Mesenchymal stem cell (in vitro differentiated cells and primary cell): ENCODE measurements around the gene DAND5.

Source experiments
- DNase-seq: peaks from one replicate; pipeline ENCODE4 v3.0.0-alpha.2; 2013
- H2AFZ ChIP-seq: one replicate; pipeline ENCODE4 v1.6.1; 2013; ENCODE audit warnings: low read depth, mild to moderate bottlenecking, control low read depth, inconsistent platforms, low read length, moderate library complexity
- H2AK5ac ChIP-seq: 2 replicates; pipeline ENCODE4 v1.6.1; 2013; ENCODE audit warnings: low read length, moderate library complexity, mild to moderate bottlenecking, inconsistent platforms; ENCODE audit not compliant: severe bottlenecking
- H2BK120ac ChIP-seq: one replicate; pipeline ENCODE4 v1.6.1; 2013; ENCODE audit warnings: low read depth, mild to moderate bottlenecking, inconsistent platforms, low read length, moderate library complexity
- H2BK12ac ChIP-seq, 2 experiments: one replicate each; pipeline ENCODE4 v1.6.1; 2013; ENCODE audit warnings: inconsistent platforms in 2 of 2, low read length in 2 of 2, mild to moderate bottlenecking in 2 of 2, moderate library complexity in 2 of 2, control low read depth in 1 of 2
- H2BK15ac ChIP-seq: one replicate; pipeline ENCODE4 v1.6.1; 2013; ENCODE audit warnings: mild to moderate bottlenecking, low read depth, inconsistent platforms; ENCODE audit not compliant: poor library complexity, severe bottlenecking
- H2BK5ac ChIP-seq: 2 replicates; pipeline ENCODE4 v1.6.1; 2013; ENCODE audit warnings: low read depth, mild to moderate bottlenecking, low read length, control low read depth, inconsistent platforms; ENCODE audit not compliant: poor library complexity, severe bottlenecking
- H3K14ac ChIP-seq, 2 experiments: one replicate each; pipeline ENCODE4 v1.6.1; 2013; ENCODE audit warnings: inconsistent platforms in 2 of 2, low read length in 2 of 2, control low read depth in 1 of 2, mild to moderate bottlenecking in 1 of 2, moderate library complexity in 1 of 2
- H3K18ac ChIP-seq, 2 experiments: one replicate each; pipeline ENCODE4 v1.6.1; 2013; ENCODE audit warnings: inconsistent platforms in 2 of 2, low read length in 2 of 2, control low read depth in 1 of 2, low read depth in 1 of 2, mild to moderate bottlenecking in 1 of 2
- H3K23ac ChIP-seq, 2 experiments: one replicate each; pipeline ENCODE4 v1.6.1; 2013; ENCODE audit warnings: inconsistent platforms in 2 of 2, low read length in 2 of 2, mild to moderate bottlenecking in 2 of 2, moderate library complexity in 2 of 2, control low read depth in 1 of 2
- H3K27ac ChIP-seq: 2 replicates; pipeline ENCODE4 v1.5.1; 2013; ENCODE audit warnings: mild to moderate bottlenecking, moderate library complexity, low read length, control low read depth, inconsistent platforms; ENCODE audit not compliant: poor library complexity, severe bottlenecking
- H3K27me3 ChIP-seq, 2 experiments: 2 replicates each; pipeline versions ENCODE4 v1.6.1 to v1.7.0; 2013; ENCODE audit warnings: low read length in 2 of 2, mild to moderate bottlenecking in 2 of 2, moderate library complexity in 2 of 2, control low read depth in 1 of 2, inconsistent platforms in 1 of 2; ENCODE audit not compliant: control insufficient read depth in 1 of 2, insufficient read depth in 1 of 2
- H3K36me3 ChIP-seq, 2 experiments: 2 replicates each; pipeline versions ENCODE4 v1.6.1 to v1.7.0; 2013; ENCODE audit warnings: low read length in 2 of 2, control low read depth in 1 of 2, inconsistent platforms in 1 of 2, low read depth in 1 of 2, mild to moderate bottlenecking in 1 of 2; ENCODE audit not compliant: insufficient read depth in 2 of 2, control insufficient read depth in 1 of 2
- H3K4ac ChIP-seq, 2 experiments: one replicate each; pipeline ENCODE4 v1.6.1; 2013; ENCODE audit warnings: inconsistent platforms in 2 of 2, low read length in 2 of 2, mild to moderate bottlenecking in 2 of 2, moderate library complexity in 2 of 2, control low read depth in 1 of 2, low read depth in 1 of 2
- H3K4me1 ChIP-seq: 2 replicates; pipeline ENCODE4 v1.6.1; 2013; ENCODE audit warnings: low read depth, low read length, control low read depth; ENCODE audit not compliant: control insufficient read depth, insufficient read depth
- H3K4me2 ChIP-seq: 2 replicates; pipeline ENCODE4 v1.6.1; 2013; ENCODE audit warnings: low read length, mild to moderate bottlenecking, inconsistent platforms; ENCODE audit not compliant: poor library complexity, severe bottlenecking
- H3K4me3 ChIP-seq, 2 experiments: 2 replicates each; pipeline versions ENCODE4 v1.5.1 to v1.7.0; 2013; ENCODE audit warnings: low read length in 2 of 2, mild to moderate bottlenecking in 2 of 2, control low read depth in 1 of 2, low read depth in 1 of 2; ENCODE audit not compliant: insufficient read depth in 1 of 2
- H3K79me1 ChIP-seq: replicated peaks from 2 replicates; pipeline ENCODE4 v1.6.1; 2013; ENCODE audit warnings: mild to moderate bottlenecking, control low read depth, low read length, inconsistent platforms; ENCODE audit not compliant: poor library complexity, severe bottlenecking
- H3K9ac ChIP-seq: 2 replicates; pipeline ENCODE4 v1.7.0; 2013; ENCODE audit warnings: mild to moderate bottlenecking, low read length, moderate library complexity
- H3K9me3 ChIP-seq: 2 replicates; pipeline ENCODE4 v1.7.0; 2013; ENCODE audit warnings: mild to moderate bottlenecking, low read length; ENCODE audit not compliant: control insufficient read depth
- H4K8ac ChIP-seq: one replicate; pipeline ENCODE4 v1.6.1; 2013; ENCODE audit warnings: inconsistent platforms, mild to moderate bottlenecking, low read length, moderate library complexity
- H4K91ac ChIP-seq: one replicate; pipeline ENCODE4 v1.6.1; 2013; ENCODE audit warnings: mild to moderate bottlenecking, low read length, inconsistent platforms
- WGBS: methylation state at CpG from one replicate; pipeline ENCODE4 v1.1.7; 2013; ENCODE audit warnings: mixed read lengths; 5-methylcytosine and 5-hydroxymethylcytosine counted together

Gene DAND5

DNA sequence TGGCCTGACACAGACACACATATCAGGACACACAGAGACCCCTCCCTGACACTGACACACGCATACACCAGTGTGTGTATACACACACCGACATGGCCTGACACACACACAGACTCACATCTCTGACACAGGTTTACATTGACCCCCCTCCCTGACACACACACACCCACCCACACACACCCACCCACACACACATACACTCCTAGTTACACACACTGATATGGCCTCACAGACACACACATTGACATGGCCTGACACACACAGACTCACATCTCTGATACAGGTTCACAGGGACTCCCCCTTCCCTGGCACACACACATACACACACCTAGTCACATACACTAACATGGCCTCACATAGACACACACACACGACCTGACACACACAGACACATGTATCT is 21.5 kb downstream of the DAND5 start:
- Histone ChIP-seq H3K36me3 (no peaks in the 10 kb centered on the region), H2BK12ac (no peak overlapping the region), H2BK5ac (no peak overlapping the region), H3K14ac (no peak overlapping the region), H2AFZ (no peak overlapping the region), H3K9me3 (no peaks in the 10 kb centered on the region), H2BK120ac (no peak overlapping the region), H4K8ac (no peak overlapping the region), H4K91ac (peak overlapping the region; percentile 53), H3K18ac (peak overlapping the region in 1 of 2 experiments; percentile 18), H3K27me3 (peaks cover 0 to 52% of the 10 kb centered on the region in 2 experiments), H2BK15ac (no peak overlapping the region), H3K4me3 (no peak overlapping the region), H3K79me1 (no peaks in the 10 kb centered on the region), H3K4me1 (peaks cover 8% of the 10 kb centered on the region), H3K23ac (peak overlapping the region in 1 of 2 experiments; percentile 35), H3K4ac (no peak overlapping the region), H3K27ac (no peak overlapping the region), H3K9ac (no peak overlapping the region), H2AK5ac (no peak overlapping the region), H3K4me2 (no peak overlapping the region)
- DNase-seq = no peak
- 61% methylated on average over 3 of the region's 3 CpGs for WGBS

DNA sequence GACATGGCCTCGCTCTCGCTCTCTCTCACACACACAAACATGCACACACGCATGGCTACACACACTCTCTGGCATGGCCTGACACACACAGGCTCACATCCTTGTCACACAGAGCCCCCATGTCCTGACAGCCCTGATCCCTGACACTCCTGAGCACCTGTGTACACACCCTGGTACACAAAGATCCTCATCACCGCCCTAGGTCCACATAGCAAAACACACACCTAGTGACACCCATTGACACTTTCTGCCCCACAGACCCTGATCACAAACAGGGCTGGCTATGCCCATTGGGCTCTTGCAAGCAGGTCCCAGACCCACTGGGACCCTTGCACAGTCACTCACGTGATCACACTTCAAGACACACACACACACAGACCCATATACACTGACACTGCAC is 21.9 kb downstream of the DAND5 start:
- no peaks in the 10 kb centered on the region for H3K79me1 ChIP-seq
- H2BK12ac ChIP-seq = no peak overlapping the region
- peaks cover 0 to 52% of the 10 kb centered on the region in 2 experiments for H3K27me3 ChIP-seq
- no peak overlapping the region for H3K4ac ChIP-seq
- no peak overlapping the region for H2AK5ac ChIP-seq
- H3K27ac ChIP-seq = no peak overlapping the region
- peaks cover 12% of the 10 kb centered on the region for H3K4me1 ChIP-seq
- H3K36me3 ChIP-seq = no peaks in the 10 kb centered on the region
- no peak overlapping the region for H3K4me3 ChIP-seq
- no peaks in the 10 kb centered on the region for H3K9me3 ChIP-seq
- H2BK15ac ChIP-seq = no peak overlapping the region
- 92% methylated on average over 5 of the region's 5 CpGs for WGBS
- no peak for DNase-seq
- H3K23ac ChIP-seq = no peak overlapping the region
- no peak overlapping the region for H3K9ac ChIP-seq
- H3K4me2 ChIP-seq = no peak overlapping the region
- H2BK120ac ChIP-seq = no peak overlapping the region
- peak overlapping the region; percentile 40 for H4K91ac ChIP-seq
- H2BK5ac ChIP-seq = no peak overlapping the region
- no peak overlapping the region for H4K8ac ChIP-seq
- H2AFZ ChIP-seq = no peak overlapping the region
- no peak overlapping the region for H3K18ac ChIP-seq
- H3K14ac ChIP-seq = peak overlapping the region in 1 of 2 experiments; percentile 19

DNA sequence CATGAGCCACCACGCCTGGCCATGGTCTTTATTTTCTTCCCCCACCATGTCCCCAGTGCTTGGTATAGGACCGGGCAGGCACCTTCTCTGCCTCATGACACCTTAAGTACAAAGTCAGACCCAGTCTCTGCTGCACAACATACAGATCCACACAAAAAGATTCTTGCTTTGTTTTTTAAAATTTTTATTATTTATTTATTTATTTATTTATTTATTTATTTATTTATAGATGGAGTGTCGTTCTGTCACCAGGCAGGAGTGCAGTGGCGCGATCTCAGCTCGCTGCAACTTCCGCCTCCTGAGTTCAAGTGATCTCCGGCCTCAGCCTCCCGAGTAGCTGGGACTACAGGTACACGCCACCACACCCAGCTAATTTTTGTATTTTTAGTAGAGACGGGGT is 23.4 kb downstream of the DAND5 start:
- no peak overlapping the region for H2BK5ac ChIP-seq
- H3K79me1 ChIP-seq = no peaks in the 10 kb centered on the region
- no peak overlapping the region for H3K4me3 ChIP-seq
- no peak overlapping the region for H2AK5ac ChIP-seq
- peaks cover 0 to 51% of the 10 kb centered on the region in 2 experiments for H3K27me3 ChIP-seq
- H3K14ac ChIP-seq = no peak overlapping the region
- H3K36me3 ChIP-seq = peaks cover 0 to 8% of the 10 kb centered on the region in 2 experiments
- H3K23ac ChIP-seq = no peak overlapping the region
- H2BK15ac ChIP-seq = no peak overlapping the region
- H4K8ac ChIP-seq = no peak overlapping the region
- WGBS = 80% methylated on average over 11 of the region's 11 CpGs
- no peak overlapping the region for H3K4ac ChIP-seq
- H2BK120ac ChIP-seq = no peak overlapping the region
- no peak for DNase-seq
- H3K9ac ChIP-seq = no peak overlapping the region
- H3K4me1 ChIP-seq = peaks cover 19% of the 10 kb centered on the region
- H2AFZ ChIP-seq = no peak overlapping the region
- H2BK12ac ChIP-seq = no peak overlapping the region
- H3K27ac ChIP-seq = no peak overlapping the region
- no peak overlapping the region for H4K91ac ChIP-seq
- H3K18ac ChIP-seq = no peak overlapping the region
- no peak overlapping the region for H3K4me2 ChIP-seq
- no peaks in the 10 kb centered on the region for H3K9me3 ChIP-seq

DNA sequence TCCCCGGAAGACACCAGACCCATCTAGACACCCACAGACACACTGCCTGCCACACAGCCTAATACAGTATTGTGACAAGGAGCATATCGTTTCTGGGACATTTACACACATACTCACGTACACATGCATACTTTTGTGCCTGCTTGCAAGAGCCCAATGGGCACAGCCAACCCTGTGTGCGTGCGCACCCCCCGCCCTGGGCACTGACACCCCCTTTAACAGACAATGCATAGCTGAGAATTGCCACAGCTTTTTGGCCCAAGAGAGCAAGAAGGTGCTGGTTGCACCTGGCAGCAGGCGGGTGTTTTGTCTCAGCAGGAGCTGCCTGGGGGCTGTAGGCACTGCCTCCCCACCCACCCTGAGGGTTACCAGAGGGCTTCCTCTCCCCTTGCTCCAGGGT is 24.2 kb downstream of the DAND5 start:
- Histone ChIP-seq H4K8ac (no peak overlapping the region), H3K9ac (no peak overlapping the region), H3K9me3 (no peaks in the 10 kb centered on the region), H3K36me3 (peaks cover 2 to 9% of the 10 kb centered on the region in 2 experiments), H2BK15ac (no peak overlapping the region), H3K4me2 (no peak overlapping the region), H3K4me1 (peaks cover 19% of the 10 kb centered on the region), H3K23ac (no peak overlapping the region), H3K27ac (no peak overlapping the region), H3K14ac (no peak overlapping the region), H2AFZ (no peak overlapping the region), H2BK12ac (no peak overlapping the region), H2BK5ac (no peak overlapping the region), H3K18ac (no peak overlapping the region), H3K79me1 (no peaks in the 10 kb centered on the region), H3K4me3 (no peak overlapping the region), H2AK5ac (no peak overlapping the region), H4K91ac (no peak overlapping the region), H2BK120ac (no peak overlapping the region), H3K27me3 (peaks cover 0 to 44% of the 10 kb centered on the region in 2 experiments), H3K4ac (no peak overlapping the region)
- 87% methylated on average over 7 of the region's 7 CpGs for WGBS
- DNase-seq = no peak
